Heart left ventricle (tissue), 16 donors: ENCODE data around the gene RBM20. TPM values are rescaled to one million over a fixed set of nuclear protein-coding genes. Genes with fewer than 3 reads are reported as not detected.

Source experiments
- ATAC-seq, 4 donors: fragments of 200-7000 bp; cut with Tn5 transposase; one replicate each; pipeline ENCODE4 v1.9.1; 2020 to 2022; ENCODE audit warnings: moderate library complexity in 4 of 4, mild to moderate bottlenecking in 3 of 4, moderate number of reproducible peaks in 1 of 4
- DNase-seq, 5 donors: peaks; one replicate each; pipeline ENCODE4 v3.0.0-alpha.2; 2020
- H3K27ac ChIP-seq, 12 donors: fragments of 200-600 bp; sonication (generic) in 4 of 12; one replicate each; pipeline versions ENCODE4 v1.5.0 to v1.8.0; 2016 to 2022; ENCODE audit warnings: mild to moderate bottlenecking in 2 of 12
- H3K27me3 ChIP-seq, 9 donors: fragments of 200-600 bp; sonication (generic) in 2 of 9; one replicate each; pipeline versions ENCODE4 v1.5.1 to v1.8.0; 2016 to 2022; ENCODE audit warnings: mild to moderate bottlenecking in 3 of 9
- H3K36me3 ChIP-seq, 9 donors: fragments of 200-600 bp; sonication (generic) in 2 of 9; one replicate each; pipeline versions ENCODE4 v1.5.0 to v1.8.0; 2018 to 2022; ENCODE audit warnings: mild to moderate bottlenecking in 2 of 9
- H3K4me1 ChIP-seq, 12 donors: fragments of 200-600 bp; sonication (generic) in 4 of 12; one replicate each; pipeline versions ENCODE4 v1.5.0 to v1.8.0; 2016 to 2022; ENCODE audit warnings: mild to moderate bottlenecking in 3 of 12
- H3K4me3 ChIP-seq, 12 donors: fragments of 200-600 bp; sonication (generic) in 4 of 12; one replicate each; pipeline versions ENCODE4 v1.5.0 to v1.8.0; 2017 to 2022; ENCODE audit warnings: mild to moderate bottlenecking in 9 of 12, moderate library complexity in 4 of 12
- H3K9me3 ChIP-seq, 12 donors: fragments of 200-600 bp; sonication (generic) in 4 of 12; one replicate each; pipeline versions ENCODE4 v1.5.0 to v1.8.0; 2016 to 2022; ENCODE audit warnings: mild to moderate bottlenecking in 1 of 12
- CTCF ChIP-seq, 12 donors: fragments of 200-600 bp; sonication (generic) in 4 of 12; IDR thresholded peaks; one replicate each; pipeline versions ENCODE4 v1.5.0 to v1.8.0; 2018 to 2022; ENCODE audit warnings: antibody characterized with exemption in 12 of 12, mild to moderate bottlenecking in 5 of 12
- POLR2A ChIP-seq, 2 donors: fragments of 450-650 bp; IDR thresholded peaks; one replicate each; pipeline ENCODE4 v1.6.1; 2017; ENCODE audit warnings: antibody characterized with exemption in 2 of 2, mild to moderate bottlenecking in 2 of 2, moderate library complexity in 2 of 2
- WGBS, 4 donors: extraction: QIAGEN DNeasy Blood & Tissue Kit in 2 of 4; methylation state at CpG; one replicate each; pipeline versions ENCODE4 v1.1.5 to v1.1.7; 2013 to 2018; 5-methylcytosine and 5-hydroxymethylcytosine counted together
- intact Hi-C, 10 donors: fragments of 100-400 bp; cut with DNase I; formaldehyde crosslinking; loops; one replicate each; pipeline versions ENCODE4 v1.11.1 to v1.14.2; 2022
- polyA plus RNA-seq, 2 donors: library from polyadenylated mRNA; stranded (reverse); fragments of 200-250 nt; gene quantifications; one replicate each; pipeline ENCODE4 v1.2.3, GENCODE V29; 2013
- total RNA-seq, 9 donors: library from RNA; depleted of rRNA in 2 of 9; stranded (reverse); fragments of >200 nt in 2 of 9; fragmentation: NEBNext Ultra II Directional in 3 of 9; extraction: Animal tissue kit (Norgen Biotek cat#: 25700) in 3 of 9; gene quantifications; one replicate each; pipeline versions ENCODE4 v1.1.0 to v1.2.4, GENCODE V29; 2016 to 2023
- donor health status: ischemic (EF 13 %, LVEDD 7.1; RV severe dilation, severe dysfunction).
- donor health status: healthy with polysubstance abuse.
- donor health status: DM: no; HTN: yes; CAD: no.
- donor health status: DM: no; HTN: no; CAD: no.
- donor health status: ischemic (EF 25% LVEDD 6.9; RV normal size, moderate dysfunction).
- donor health status: ischemic (EF 25% LVEDD 5.7; RV mildly dilated, moderate dysfunction).
- donor health status: healthy.
- donor health status: DM: yes; HTN: yes; CAD: no.
- donor health status: ischemic (EF 35%, LVEDD 5.7; RV mildly dilated, moderate dysfunction).
- donor health status: nonischemic (EF 11% LVEDD 7.7; RV severe dilation, severe dysfunction).
- donor health status: DM: yes; HTN: yes; CAD: no.
- donor health status: PGD.
- donor health status: ischemic (EF 29% LVEDD 5.4; RV normal size, mild dysfunction).
- donor health status: nonischemic (EF 23%, LVEDD 6.1; RV moderate dilation, normal function).

The RBM20 gene
- total and polyA plus RNA-seq, 11 donors, result 29.9 to 152 (median 91.2) TPM

GRCh38 chr10:110758128-110758765, 114.1 kb downstream of the RBM20 start:
- Histone ChIP-seq H3K36me3 (no peaks in the 10 kb centered on the region), H3K27ac (peak overlapping the region; percentile 34 to 96 (median 82)), H3K4me3 (no peak overlapping the region), H3K27me3 (no peaks in the 10 kb centered on the region), H3K9me3 (no peaks in the 10 kb centered on the region), H3K4me1 (peaks cover 11 to 88% (median 53%) of the 10 kb centered on the region in 12 donors)
- WGBS, 4 donors, result 45 to 69% (median 62%) methylated on average over 8 of the region's 8 CpGs
- no peak for DNase-seq
- intact Hi-C loops, result loop anchor here in 1 of 10 donors (5.0 kb wide), 1 partner anchor 114 kb away; the partner anchor contains the start of gene PDCD4
- ATAC-seq, result no peak
- TF ChIP-seq POLR2A (IDR thresholded peaks at IDR 0.05), result no peak
- no peak for TF ChIP-seq CTCF (IDR thresholded peaks at IDR 0.05)

GRCh38 chr10:110758898-110759297, 114.8 kb downstream of the RBM20 start:
- peaks cover 11 to 94% (median 55%) of the 10 kb centered on the region in 12 donors for H3K4me1 ChIP-seq
- 29 to 46% (median 44%) methylated on average over 4 of the region's 4 CpGs for WGBS, 4 donors
- TF ChIP-seq POLR2A (IDR thresholded peaks at IDR 0.05), result no peak
- no peak for TF ChIP-seq CTCF (IDR thresholded peaks at IDR 0.05)

GRCh38 chr10:110759523-110759922, 115.4 kb downstream of the RBM20 start:
- Histone ChIP-seq H3K4me1 (peaks cover 11 to 92% (median 56%) of the 10 kb centered on the region in 12 donors), H3K9me3 (no peaks in the 10 kb centered on the region), H3K27me3 (no peaks in the 10 kb centered on the region), H3K4me3 (no peak overlapping the region), H3K27ac (peak overlapping the region; percentile 33 to 96 (median 82)), H3K36me3 (no peaks in the 10 kb centered on the region)
- TF ChIP-seq CTCF (IDR thresholded peaks at IDR 0.05) (no peak), POLR2A (IDR thresholded peaks at IDR 0.05) (no peak)
- intact Hi-C loops, result loop anchor here in 1 of 10 donors (5.0 kb wide), 1 partner anchor 113 kb away; the partner anchor contains the start of gene PDCD4
- WGBS, 4 donors, result 48 to 70% (median 59%) methylated on average over 4 of the region's 4 CpGs
- DNase-seq (no peak), ATAC-seq (no peak)

More at GRCh38 chr10:110758898-110759297, 114.8 kb downstream of the RBM20 start:
- Histone ChIP-seq H3K36me3 (no peaks in the 10 kb centered on the region), H3K9me3 (no peaks in the 10 kb centered on the region), H3K4me3 (no peak overlapping the region), H3K27me3 (no peaks in the 10 kb centered on the region), H3K27ac (peak overlapping the region; percentile 34 to 96 (median 82))
- intact Hi-C loops, result loop anchor here in 1 of 10 donors (5.0 kb wide), 1 partner anchor 113 kb away; the partner anchor contains the start of gene PDCD4
- ATAC-seq (peak in 3 of 4 donors; percentile 42 to 55 (median 44)), DNase-seq (peak in 3 of 5 donors; percentile 50 to 68 (median 54))

- 54 to 72% (median 63%) methylated on average over 8 of the region's 8 CpGs for WGBS, 4 donors
- no peaks in the 10 kb centered on the region for H3K9me3 ChIP-seq
- no peak for ATAC-seq
- no peak for TF ChIP-seq POLR2A (IDR thresholded peaks at IDR 0.05)
- no peak for TF ChIP-seq CTCF (IDR thresholded peaks at IDR 0.05)
- H3K27ac ChIP-seq, result peak overlapping the region; percentile 58 to 96 (median 80)
- H3K36me3 ChIP-seq, result no peaks in the 10 kb centered on the region
- H3K4me1 ChIP-seq, result peaks cover 5 to 65% (median 35%) of the 10 kb centered on the region in 12 donors
- intact Hi-C loops, result loop anchor here in 1 of 10 donors (10.0 kb wide), 2 partner anchors 77 to 117 kb away; partner anchors contain the start of gene RBM20
- DNase-seq, result no peak
- no peaks in the 10 kb centered on the region for H3K27me3 ChIP-seq
- no peak overlapping the region for H3K4me3 ChIP-seq
Observed at GRCh38 chr10:110762109-110762848, 118.1 kb downstream of the RBM20 start.
